HG03521 (cell line): ENCODE data around the gene PIGA.
"Not testable (repeated sequence)": the region's sequence is repeated elsewhere in the genome, so short reads cannot be mapped to it uniquely, and the experiment has no call there.

Experiments used
- ATAC-seq: cut with Tn5 transposase; IDR thresholded peaks from one replicate; pipeline ENCODE4 v1.9.1; 2021; ENCODE audit warnings: mild to moderate bottlenecking, moderate library complexity; ENCODE audit not compliant: unreplicated experiment

PIGA gene

GRCh38 chrX:15321447-15321846 is 13.9 kb downstream of the PIGA start:
- no peak for ATAC-seq

GRCh38 chrX:15320297-15320696 is 15.0 kb downstream of the PIGA start:
- no peak for ATAC-seq

DNA sequence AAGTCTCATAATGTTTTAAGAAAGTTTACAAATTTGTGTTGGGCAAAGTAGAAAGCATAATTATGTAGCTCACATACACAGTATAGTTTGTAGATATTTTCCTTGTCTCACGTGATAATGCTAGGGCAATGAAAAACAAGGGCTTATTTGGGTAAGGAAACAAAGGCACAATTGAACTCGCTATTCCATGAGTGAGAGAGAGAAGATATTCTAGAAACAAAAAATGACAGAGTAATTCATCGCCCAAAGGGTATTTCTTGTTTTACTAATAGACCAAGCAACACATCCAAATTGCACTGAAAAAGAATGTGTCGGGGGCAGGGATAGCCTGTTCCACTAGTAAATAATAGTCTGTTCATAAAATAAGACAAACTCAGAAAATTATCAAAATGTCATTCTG is 16.2 kb downstream of the PIGA start:
- ATAC-seq: no peak

GRCh38 chrX:15315509-15315908 is 19.8 kb downstream of the PIGA start, which contains the start of gene ASB11:
ASB11 (minus strand) TSS chrX:15315640; CDS start chrX:15315605, 35 bp downstream.
- ATAC-seq: no peak

GRCh38 chrX:15314472-15314871 is 20.9 kb downstream of the PIGA start:
- ATAC-seq: no peak

GRCh38 chrX:15311119-15311518 is 24.2 kb downstream of the PIGA start:
- no peak for ATAC-seq

GRCh38 chrX:15310117-15310516 is 25.2 kb downstream of the PIGA start:
- no peak for ATAC-seq

DNA sequence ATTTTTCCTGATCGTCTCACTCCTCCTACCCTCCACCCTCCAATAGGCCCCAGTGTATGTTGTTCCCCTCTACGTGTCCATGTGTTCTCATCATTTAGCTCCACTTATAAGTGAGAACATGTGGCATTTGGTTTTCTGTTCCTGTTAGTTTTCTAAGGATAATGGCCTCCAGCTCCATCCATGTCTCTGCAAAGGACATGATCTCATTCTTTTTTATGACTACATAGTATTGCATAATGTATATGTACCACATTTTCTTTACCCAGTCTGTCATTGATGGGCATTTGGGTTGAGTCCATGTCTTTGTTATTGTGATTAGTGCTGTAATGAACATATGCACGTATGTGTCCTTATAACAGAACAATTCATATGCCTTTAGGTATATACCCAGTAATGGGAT is 29.4 kb downstream of the PIGA start:
- ATAC-seq: not testable (repeated sequence)

DNA sequence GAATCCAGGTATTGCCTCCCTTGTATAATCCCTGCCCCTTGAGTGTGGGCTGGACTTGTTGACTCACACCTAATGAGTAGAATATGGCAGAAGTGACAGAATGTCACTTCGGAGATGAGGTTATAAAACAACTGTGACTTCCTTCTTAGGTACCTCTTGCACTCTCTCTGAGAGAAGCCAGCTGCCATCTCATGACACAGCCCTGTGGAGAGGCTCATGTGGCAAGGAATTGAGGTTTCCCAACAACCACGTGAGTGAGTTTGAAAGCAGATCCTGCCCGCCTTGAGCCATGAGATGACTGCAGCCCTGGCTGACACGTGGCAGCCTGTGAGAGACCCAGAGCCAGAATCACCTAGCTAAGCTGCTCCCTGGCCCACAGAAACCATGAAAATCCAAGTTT is 33.4 kb downstream of the PIGA start:
- no peak for ATAC-seq

DNA sequence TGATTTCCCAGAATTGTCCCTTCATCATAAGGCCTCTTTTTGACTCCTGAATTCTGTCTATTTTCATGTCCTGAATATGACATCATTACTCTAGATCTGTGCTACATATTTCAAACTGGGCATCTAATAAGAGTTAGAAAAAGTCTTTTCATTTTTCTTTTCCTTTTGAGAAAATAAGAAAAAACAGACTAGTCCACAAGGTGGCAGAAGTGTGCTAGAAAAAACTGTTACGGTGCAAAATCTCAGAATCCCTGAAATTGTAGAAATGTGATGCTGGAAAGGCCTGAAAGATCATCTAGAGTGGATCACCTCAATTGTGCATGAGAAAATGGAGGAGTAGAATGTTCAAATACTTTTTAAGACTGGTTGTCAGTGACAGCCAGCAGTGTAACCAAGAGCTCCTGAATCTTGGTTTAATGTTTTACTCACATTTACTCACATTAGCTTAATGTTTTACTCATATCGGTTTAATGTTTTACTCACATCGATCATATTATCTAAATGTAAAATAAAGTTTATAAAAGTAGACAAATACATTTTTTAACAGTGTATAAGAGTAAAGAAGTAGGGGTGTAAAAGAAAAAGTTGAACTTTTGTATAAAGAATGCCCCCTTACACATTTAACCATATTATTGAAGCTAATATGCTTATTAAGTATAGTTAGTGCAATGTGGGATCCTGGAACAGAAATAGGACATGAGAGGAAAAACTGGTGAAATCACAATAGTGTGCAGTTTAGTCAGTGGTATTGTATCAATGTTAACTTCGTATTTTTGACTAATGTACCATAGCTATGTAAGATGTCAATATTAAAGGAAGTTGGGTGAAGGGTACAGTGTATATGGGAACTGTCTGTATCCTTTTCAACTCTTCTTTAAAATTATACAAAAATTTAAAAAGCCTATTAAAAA is 35.1 kb downstream of the PIGA start:
- no peak for ATAC-seq

DNA sequence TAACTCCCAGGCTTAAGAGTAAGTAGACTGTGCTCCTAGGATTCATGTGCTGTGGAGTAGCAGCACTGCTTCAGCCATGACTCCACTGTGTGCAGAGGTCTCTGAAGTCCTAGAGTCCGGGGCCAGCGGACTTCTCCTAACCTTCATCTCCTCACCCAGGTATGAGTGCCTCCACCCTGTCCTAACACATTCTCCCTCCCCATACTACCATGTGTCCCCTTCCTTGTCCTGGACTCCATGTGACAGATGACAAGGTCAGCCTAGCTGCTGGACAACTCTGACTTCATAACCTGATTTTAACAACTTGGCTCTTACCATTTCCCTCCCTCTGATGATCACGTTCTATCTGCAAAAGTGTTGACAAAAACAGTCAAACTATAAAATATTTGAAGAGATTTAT is 36.5 kb downstream of the PIGA start:
- ATAC-seq: no peak

- no peak for ATAC-seq
Observed at GRCh38 chrX:15298201-15298600, 37.1 kb downstream of the PIGA start.

GRCh38 chrX:15293451-15293850 is 41.9 kb downstream of the PIGA start:
- no peak for ATAC-seq

DNA sequence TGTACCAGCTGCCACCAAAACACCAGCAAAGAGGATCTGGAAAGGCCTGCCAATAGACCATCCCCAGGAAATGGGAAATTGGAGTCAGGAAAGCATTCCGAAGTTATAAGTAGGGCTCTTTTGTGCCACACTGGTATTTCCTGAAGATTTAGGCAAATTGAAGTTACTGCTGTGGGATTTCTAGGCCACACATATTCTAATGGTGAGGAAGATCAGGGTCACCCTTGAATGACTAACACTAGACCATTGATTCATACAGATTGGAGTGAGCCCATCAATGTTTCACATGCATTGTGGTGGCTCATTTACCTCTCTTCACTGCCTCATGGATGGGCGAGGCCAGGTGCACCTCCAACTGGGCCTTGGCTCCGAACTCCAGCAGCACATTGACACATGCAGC is 42.5 kb downstream of the PIGA start:
- ATAC-seq: no peak

DNA sequence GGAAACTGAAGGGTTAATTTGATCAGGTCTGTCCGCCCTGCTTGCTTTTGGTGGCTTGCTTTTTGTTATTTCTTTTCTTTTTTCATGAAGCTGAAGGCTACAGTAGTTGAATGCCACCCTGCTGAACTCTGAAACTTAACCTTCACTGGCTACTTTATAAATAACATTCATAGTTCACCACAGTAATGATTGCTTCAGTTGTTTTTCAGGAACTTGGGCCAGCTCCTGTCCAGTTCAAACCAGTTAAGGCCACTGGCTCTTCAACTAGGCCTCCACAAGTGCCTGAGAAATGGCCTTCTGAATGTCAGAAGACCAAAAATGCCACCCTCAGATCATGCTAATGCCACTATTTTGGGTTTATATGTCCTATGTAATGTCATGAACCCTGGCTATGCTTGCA is 57.7 kb downstream of the PIGA start:
- no peak for ATAC-seq

DNA sequence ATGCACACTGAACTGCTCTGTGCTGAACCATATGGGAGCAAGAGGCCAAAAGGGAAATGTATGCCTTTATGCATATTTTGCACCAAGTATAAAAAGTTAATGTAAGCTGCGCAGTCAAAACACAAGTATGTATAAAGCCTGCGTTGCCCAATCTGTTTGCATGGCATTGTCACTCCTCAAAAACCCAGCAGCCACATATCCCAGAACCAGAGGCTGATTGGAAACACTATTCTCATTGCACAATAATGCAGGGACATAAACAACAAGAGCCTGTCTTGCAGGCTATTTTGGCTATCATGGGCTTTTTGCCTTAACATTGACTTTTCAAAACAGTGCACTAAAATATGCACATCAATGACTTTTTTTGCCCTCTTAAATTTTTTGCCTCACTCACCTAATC is 60.4 kb downstream of the PIGA start:
- no peak for ATAC-seq

- ATAC-seq: not testable (repeated sequence)
Observed at GRCh38 chrX:15273275-15273674, 62.0 kb downstream of the PIGA start.

- no peak for ATAC-seq
Observed at GRCh38 chrX:15271757-15272156, 63.6 kb downstream of the PIGA start.

DNA sequence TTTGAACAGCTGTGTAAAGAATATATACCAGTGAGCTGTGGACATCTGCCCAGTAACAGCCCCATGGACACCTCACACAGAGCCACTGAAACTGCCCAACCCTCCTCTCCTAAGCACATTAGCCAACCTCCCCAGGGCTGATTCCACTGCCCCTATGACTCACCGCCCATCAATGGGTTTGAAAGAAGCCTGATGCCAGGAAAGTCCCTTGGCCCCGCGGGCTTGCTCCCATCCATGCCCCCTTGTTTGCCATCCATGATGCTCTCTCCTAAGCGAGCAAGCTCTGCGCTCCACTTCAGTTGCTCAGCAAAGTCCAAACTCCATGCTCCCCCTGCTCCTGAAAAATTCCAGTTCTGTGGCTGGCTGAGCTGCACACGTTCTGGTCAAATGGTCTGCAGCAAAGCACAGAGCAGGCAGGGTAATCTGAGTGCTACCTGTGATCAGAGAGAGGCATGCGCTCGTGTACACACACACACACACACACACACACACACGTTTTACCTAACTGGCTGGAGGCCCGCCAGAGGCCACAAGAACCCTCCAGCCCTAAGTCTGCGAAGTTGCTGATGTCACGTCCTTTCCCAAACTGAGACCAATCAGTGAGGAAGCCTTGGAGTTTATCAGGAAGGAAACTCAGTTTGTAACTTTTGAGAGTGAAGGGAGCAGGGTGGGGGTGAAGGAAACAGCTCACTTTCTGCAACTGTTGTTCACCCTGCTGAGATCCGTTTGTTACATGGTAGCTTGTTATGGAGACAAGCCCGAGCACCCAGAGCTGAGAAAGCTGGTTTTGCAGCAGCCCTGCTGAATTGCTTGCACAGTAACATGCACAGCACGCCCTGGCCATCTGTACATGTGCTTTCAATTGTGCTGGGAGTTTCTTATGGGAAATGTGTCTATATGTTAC is 65.5 kb downstream of the PIGA start, which contains the start of gene ASB9:
Gene ASB9 (minus strand): TSS at position 466 of the 904 bp plus-strand sequence. CDS start 209 bp downstream, at position 257.
- no peak for ATAC-seq
